Testis (tissue), 2 donors: Measurements from ENCODE around the gene WNK1.

Experiments
- CTCF ChIP-seq, 3 experiments: fragments of 450-650 bp in 2 of 3; fragments of 200-600 bp in 1 of 3; sonication (generic) in 1 of 3; IDR thresholded peaks; one replicate each; pipeline ENCODE4 v1.5.1; 2016 to 2019; ENCODE audit warnings: antibody characterized with exemption in 3 of 3, mild to moderate bottlenecking in 2 of 3, moderate library complexity in 1 of 3
- POLR2A ChIP-seq: fragments of 450-650 bp; IDR thresholded peaks from one replicate; pipeline ENCODE4 v1.6.1; 2017; ENCODE audit warnings: antibody characterized with exemption, mild to moderate bottlenecking, moderate library complexity

GRCh38 chr12:828726-829395 lies 76.5 kb downstream of the WNK1 start:
- TF ChIP-seq POLR2A (no peak), CTCF (IDR thresholded peaks at IDR 0.05) (no peak)
